K562 (cell line): ENCODE results near the gene THEM5. TPM values are rescaled to one million over a fixed set of nuclear protein-coding genes. Genes with fewer than 3 reads are reported as not detected.

ENCODE experiments used
- ATAC-seq: fragments of 200-7000 bp; cut with Tn5 transposase; 3 replicates; pipeline ENCODE4 v1.9.1; 2020; ENCODE audit warnings: moderate library complexity
- BruUV-seq: library from RNA; stranded (reverse); fragments of 400-500 nt; replicated peaks from 2 replicates; lab custom pipeline; 2021; lab: Mats Ljungman, UMichigan
- CTCF ChIA-PET: fragments of 300-600 bp; formaldehyde crosslinking; extraction: SDS; loops from one replicate; lab custom pipeline; 2021; ENCODE audit warnings: low intra/inter-chr PET ratio; lab: Yijun Ruan, JAX
- POLR2A ChIA-PET: fragments of 300-600, 350-650 bp; sonication (Branson Sonifier 250); formaldehyde crosslinking; extraction: SDS; loops from one replicate; lab custom pipeline; 2021; ENCODE audit warnings: antibody characterized with exemption, inconsistent platforms; lab: Yijun Ruan, JAX
- DNase-seq, 4 experiments: peaks; one replicate each; pipeline versions ENCODE4 v3.0.0 to v3.0.0-alpha.2; 2011 to 2018; ENCODE audit warnings: low spot score in 3 of 4, mixed read lengths in 3 of 4; ENCODE audit errors: extremely low read depth in 1 of 4
- FAIRE-seq: peaks from 2 replicates; lab custom pipeline; 2011; peaks lifted over from hg19 to GRCh38; lab: Jason Lieb, UNC
- H2AFZ ChIP-seq: 2 replicates; pipeline ENCODE4 v1.6.0; 2011; ENCODE audit warnings: low read depth, low read length, control low read depth, inconsistent platforms
- H3K27ac ChIP-seq: fragments of 200-600 bp; 3 replicates; pipeline ENCODE4 v1.8.0; 2011; ENCODE audit warnings: low read depth, mild to moderate bottlenecking, control low read depth, inconsistent platforms, low read length, moderate library complexity, mixed read lengths; ENCODE audit errors: extremely low read depth
- H3K27me3 ChIP-seq, 2 experiments: fragments of 300-600 bp in 1 of 2; 2 replicates in 1 of 2; 3 replicates in 1 of 2; pipeline versions ENCODE4 v1.6.0 to v1.8.0; 2011; ENCODE audit warnings: inconsistent platforms in 2 of 2, low read length in 2 of 2, mild to moderate bottlenecking in 1 of 2, mixed read lengths in 1 of 2, moderate library complexity in 1 of 2; ENCODE audit not compliant: control insufficient read depth in 2 of 2, insufficient read depth in 2 of 2
- H3K36me3 ChIP-seq: fragments of 300-600 bp; 3 replicates; pipeline ENCODE4 v1.8.0; 2011; ENCODE audit warnings: mild to moderate bottlenecking, low read length, inconsistent platforms; ENCODE audit not compliant: control insufficient read depth, insufficient read depth
- H3K4me1 ChIP-seq, 2 experiments: fragments of 200-600 bp in 1 of 2; replicated peaks in 1 of 2; 2 replicates in 1 of 2; 3 replicates in 1 of 2; pipeline versions ENCODE4 v1.5.1 to v1.8.0; 2011; ENCODE audit warnings: inconsistent platforms in 2 of 2, low read length in 2 of 2, mild to moderate bottlenecking in 1 of 2, mixed read lengths in 1 of 2, moderate library complexity in 1 of 2; ENCODE audit not compliant: control insufficient read depth in 2 of 2, insufficient read depth in 2 of 2
- H3K4me2 ChIP-seq: 2 replicates; pipeline ENCODE4 v1.6.1; 2011; ENCODE audit warnings: low read length, control low read depth, inconsistent platforms, mixed read lengths; ENCODE audit not compliant: insufficient read depth
- H3K4me3 ChIP-seq: fragments of 200-600 bp; sonication (generic), shearing (Covaris generic); 2 replicates; pipeline ENCODE4 v1.5.1; 2016; ENCODE audit warnings: control low read depth, inconsistent platforms
- H3K79me2 ChIP-seq: fragments of 200-600 bp; 3 replicates; pipeline ENCODE4 v1.8.0; 2011; ENCODE audit warnings: low read length, inconsistent platforms; ENCODE audit not compliant: control insufficient read depth, insufficient read depth
- H3K9ac ChIP-seq, 2 experiments: 2 replicates each; pipeline versions ENCODE4 v1.6.0 to v1.6.1; 2011; ENCODE audit warnings: low read depth in 2 of 2, low read length in 2 of 2, control low read depth in 1 of 2, inconsistent platforms in 1 of 2, mild to moderate bottlenecking in 1 of 2, mixed read lengths in 1 of 2; ENCODE audit not compliant: insufficient read depth in 1 of 2
- H3K9me1 ChIP-seq: one replicate; pipeline ENCODE4 v1.6.0; 2011; ENCODE audit warnings: inconsistent platforms, mild to moderate bottlenecking, low read length, moderate library complexity; ENCODE audit not compliant: control insufficient read depth, insufficient read depth
- H3K9me3 ChIP-seq: replicated peaks from 2 replicates; pipeline ENCODE4 v1.5.1; 2011; ENCODE audit warnings: low read depth, low read length, inconsistent platforms; ENCODE audit not compliant: control insufficient read depth, insufficient read depth
- H4K20me1 ChIP-seq: replicated peaks from 2 replicates; pipeline ENCODE4 v1.6.1; 2011; ENCODE audit warnings: low read length, inconsistent platforms, mixed read lengths; ENCODE audit not compliant: control insufficient read depth, insufficient read depth
- CAMTA2 ChIP-seq: fragments of 250-450 bp; sonication (Bioruptor Pico); conservative IDR thresholded peaks from 2 replicates; pipeline ENCODE4 v1.5.1; 2022
- CBX3 ChIP-seq, 2 experiments: IDR thresholded peaks; 1 replicate in 1 of 2; 2 replicates in 1 of 2; pipeline ENCODE4 v1.6.1; 2012; ENCODE audit warnings: inconsistent platforms in 2 of 2, low read length in 2 of 2, borderline replicate concordance in 1 of 2, control low read depth in 1 of 2
- DNMT1 ChIP-seq: fragments of 450-650 bp; IDR thresholded peaks from 2 replicates; pipeline ENCODE4 v1.6.1; 2016; ENCODE audit warnings: antibody characterized with exemption, mild to moderate bottlenecking
- ELF1 ChIP-seq: fragments of 200-800 bp; sonication (Bioruptor generic); IDR thresholded peaks from 2 replicates; pipeline ENCODE4 v1.6.1; 2016; ENCODE audit warnings: missing genetic modification characterization, missing compliant biosample characterization
- ETS2 ChIP-seq: IDR thresholded peaks from 2 replicates; pipeline ENCODE4 v1.6.1; 2016; ENCODE audit warnings: borderline replicate concordance, missing genetic modification characterization, mild to moderate bottlenecking, moderate library complexity, missing compliant biosample characterization; ENCODE audit not compliant: poor library complexity, severe bottlenecking
- FUS ChIP-seq: fragments of 200-400 bp; formaldehyde crosslinking; optimal IDR thresholded peaks from 2 replicates; pipeline ENCODE3; 2017; ENCODE audit warnings: low read depth, low read length
- SP2 ChIP-seq: IDR thresholded peaks from 2 replicates; pipeline ENCODE4 v1.6.1; 2011; ENCODE audit warnings: mild to moderate bottlenecking, low read depth, low read length, moderate library complexity; ENCODE audit not compliant: poor library complexity, severe bottlenecking; ENCODE audit errors: extremely low read depth
- WHSC1 ChIP-seq: IDR thresholded peaks from one replicate; pipeline ENCODE4 v1.6.1; 2012; ENCODE audit warnings: low read length, control low read depth, inconsistent platforms
- ZNF316 ChIP-seq: fragments of 450-650 bp; IDR thresholded peaks from 2 replicates; pipeline ENCODE4 v1.6.1; 2016
- ZNF512 ChIP-seq: IDR thresholded peaks from 2 replicates; pipeline ENCODE4 v1.6.1; 2016; ENCODE audit warnings: missing genetic modification characterization, missing compliant biosample characterization
- ZNF695 ChIP-seq: fragments of 450-650 bp; formaldehyde crosslinking; IDR thresholded peaks from 2 replicates; pipeline ENCODE4 v1.4.0; 2020; ENCODE audit warnings: mild to moderate bottlenecking, moderate library complexity
- WGBS: fragments of 100-300 bp; shearing (Covaris generic); methylation state at CpG from one replicate; pipeline ENCODE4 v1.1.6; 2016; ENCODE audit warnings: low coverage, mixed read lengths; ENCODE audit not compliant: insufficient coverage; ENCODE audit errors: missing lambda C conversion rate; 5-methylcytosine and 5-hydroxymethylcytosine counted together
- in situ Hi-C: fragments of 300-500 bp; cut with MboI; formaldehyde crosslinking; loops from 4 replicates; pipeline ENCODE4 v1.15.0; 2018; ENCODE audit warnings: inconsistent platforms, mixed read lengths
- intact Hi-C: fragments of 100-400 bp; cut with micrococcal nuclease; formaldehyde crosslinking; loops from 2 replicates; pipeline ENCODE4 v1.14.2; 2022
- polyA plus RNA-seq, 8 experiments: library from polyadenylated mRNA; depleted of rRNA in 4 of 8; stranded (reverse) in 5 of 8; unstranded in 3 of 8; fragments of >200 nt; fragmentation: Nextera tagmentation in 2 of 8; fragmentation: Illumina TruSeq in 1 of 8; extraction: Ambion mirVana in 2 of 8; extraction: Trizol in 1 of 8; gene quantifications; 2 replicates each; pipeline versions ENCODE4 v1.2.1 to v1.2.3, GENCODE V29; 2011 to 2014; ENCODE audit warnings: inconsistent platforms in 1 of 8, missing spikeins in 1 of 8
- total RNA-seq, 7 experiments: library from RNA; depleted of rRNA in 6 of 7; stranded (reverse); fragments of >200 nt in 6 of 7; fragmentation: Illumina TruSeq in 2 of 7; extraction: Trizol in 2 of 7; gene quantifications; 2 replicates each; pipeline versions ENCODE4 v1.2.1 to v1.2.3, GENCODE V29; 2011 to 2021; ENCODE audit warnings: low replicate concordance in 1 of 7
- TF ChIP-seq, protein P1 (sequence below): sonication (generic); formaldehyde crosslinking; IDR thresholded peaks from 2 replicates; pipeline ENCODE4 v1.8.1; 2023; ENCODE audit warnings: mild to moderate bottlenecking, missing genetic modification reagents, moderate library complexity
- TF ChIP-seq, protein P2 (sequence below), 2 experiments: fragments of 450-650 bp in 1 of 2; sonication (generic) in 1 of 2; formaldehyde crosslinking; conservative IDR thresholded peaks; 2 replicates each; pipeline versions ENCODE4 v1.4.0 to v1.8.1; 2020 to 2022; ENCODE audit warnings: mild to moderate bottlenecking in 1 of 2, missing genetic modification reagents in 1 of 2

Gene THEM5
- total and polyA plus RNA-seq, 9 of the 15 experiments (the other 6 are each of a cell fraction or from before 2014, with no cell fraction given): not detected

GRCh38 chr1:151803164-151803563 lies 50.3 kb downstream of the THEM5 start:
- Histone ChIP-seq H3K9me1 (no peaks in the 10 kb centered on the region), H3K4me1 (peaks cover 0 to 8% of the 10 kb centered on the region in 2 experiments; a peak in 1 of 5 replicates), H3K9me3 (no peaks in the 10 kb centered on the region), H3K4me2 (no peak overlapping the region), H3K79me2 (no peaks in the 10 kb centered on the region), H2AFZ (no peak overlapping the region), H3K27ac (no peak overlapping the region), H4K20me1 (peaks cover 19% of the 10 kb centered on the region), H3K36me3 (no peaks in the 10 kb centered on the region), H3K4me3 (no peak overlapping the region), H3K27me3 (peaks cover 59 to 92% of the 10 kb centered on the region in 2 experiments), H3K9ac (no peak overlapping the region; a peak in 1 of 4 replicates)
- DNase-seq: no peak
- CTCF ChIA-PET: no interaction called here
- intact Hi-C loops: no loop called here
- TF ChIP-seq CAMTA2 (no peak), ZNF512 (no peak)
- no TSS peak for BruUV-seq
- no peak for FAIRE-seq
- POLR2A ChIA-PET: interaction anchor here (0.6 to 1.8 kb wide), 3 partner anchors 13 to 26 kb away, joined by 3 to 9 read pairs (median 3); partner anchors contain the start of gene TDRKH
- no peak for ATAC-seq
- in situ Hi-C loops: no loop called here

DNA sequence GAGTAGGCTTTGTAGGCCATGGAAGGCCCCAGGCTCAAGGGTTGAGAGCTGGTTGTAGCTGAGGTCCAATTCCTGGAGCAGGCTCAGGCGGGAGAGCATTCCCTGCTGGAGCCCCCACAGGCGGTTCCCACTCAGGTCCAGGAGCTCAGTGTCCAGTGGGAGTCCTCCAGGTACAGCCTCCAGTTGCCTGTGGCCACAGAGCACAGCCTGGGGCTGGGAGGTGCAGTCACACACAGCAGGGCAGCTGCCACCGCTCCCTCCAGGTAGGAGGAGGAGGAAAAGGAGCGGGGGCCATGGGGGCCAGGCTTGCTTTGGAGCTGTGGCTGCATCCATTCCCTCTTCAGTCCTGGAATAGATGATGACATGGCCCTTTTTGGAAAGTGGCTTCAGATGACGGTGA lies 51.1 kb downstream of the THEM5 start:
- Histone ChIP-seq H3K4me3 (no peak overlapping the region), H3K27me3 (peaks cover 59 to 90% of the 10 kb centered on the region in 2 experiments), H3K9me1 (no peaks in the 10 kb centered on the region), H4K20me1 (peaks cover 19% of the 10 kb centered on the region), H3K9me3 (no peaks in the 10 kb centered on the region), H3K4me1 (peaks cover 0 to 8% of the 10 kb centered on the region in 2 experiments; a peak in 1 of 5 replicates), H3K79me2 (no peaks in the 10 kb centered on the region), H3K27ac (no peak overlapping the region), H3K9ac (peak overlapping the region in 1 of 2 experiments; percentile 46; a peak in 1 of 4 replicates), H3K4me2 (no peak overlapping the region), H2AFZ (no peak overlapping the region), H3K36me3 (no peaks in the 10 kb centered on the region)
- DNase-seq (no peak), ATAC-seq (no peak), FAIRE-seq (no peak)
- no TSS peak for BruUV-seq
- 3% methylated on average over 5 of the region's 5 CpGs for WGBS
- intact Hi-C loops (no loop called here), in situ Hi-C loops (no loop called here)
- ChIA-PET POLR2A (interaction anchor here (0.5 to 1.8 kb wide), 7 partner anchors 12 to 90 kb away, joined by 3 to 9 read pairs (median 3); partner anchors contain the start of gene TDRKH), CTCF (no interaction called here)
- TF ChIP-seq, protein P1, sequence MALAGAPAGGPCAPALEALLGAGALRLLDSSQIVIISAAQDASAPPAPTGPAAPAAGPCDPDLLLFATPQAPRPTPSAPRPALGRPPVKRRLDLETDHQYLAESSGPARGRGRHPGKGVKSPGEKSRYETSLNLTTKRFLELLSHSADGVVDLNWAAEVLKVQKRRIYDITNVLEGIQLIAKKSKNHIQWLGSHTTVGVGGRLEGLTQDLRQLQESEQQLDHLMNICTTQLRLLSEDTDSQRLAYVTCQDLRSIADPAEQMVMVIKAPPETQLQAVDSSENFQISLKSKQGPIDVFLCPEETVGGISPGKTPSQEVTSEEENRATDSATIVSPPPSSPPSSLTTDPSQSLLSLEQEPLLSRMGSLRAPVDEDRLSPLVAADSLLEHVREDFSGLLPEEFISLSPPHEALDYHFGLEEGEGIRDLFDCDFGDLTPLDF: no peak
- TF ChIP-seq DNMT1 (no peak), FUS (no peak), ZNF695 (CRISPR knock-in tag) (no peak), CBX3 (IDR thresholded peaks at IDR 0.05; ENCODE audit: borderline replicate concordance in 1 of 2, low read length in 2 of 2) (no peak), ELF1 (tag) (no peak), ZNF316 (no peak), SP2 (no peak), ETS2 (no peak), WHSC1 (no peak)
- TF ChIP-seq, protein P2, sequence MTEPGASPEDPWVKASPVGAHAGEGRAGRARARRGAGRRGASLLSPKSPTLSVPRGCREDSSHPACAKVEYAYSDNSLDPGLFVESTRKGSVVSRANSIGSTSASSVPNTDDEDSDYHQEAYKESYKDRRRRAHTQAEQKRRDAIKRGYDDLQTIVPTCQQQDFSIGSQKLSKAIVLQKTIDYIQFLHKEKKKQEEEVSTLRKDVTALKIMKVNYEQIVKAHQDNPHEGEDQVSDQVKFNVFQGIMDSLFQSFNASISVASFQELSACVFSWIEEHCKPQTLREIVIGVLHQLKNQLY (CRISPR knock-in tag; conservative IDR thresholded peaks at IDR 0.05): no peak
